H1 (cell line): ENCODE data around the gene ANKFN1. TPM values are rescaled to one million over a fixed set of nuclear protein-coding genes. Genes with fewer than 3 reads are reported as not detected.

Experiments used
- CTCF ChIA-PET: fragments of 300-600 bp; sonication (Branson Sonifier 250); formaldehyde crosslinking; loops from one replicate; lab custom pipeline; 2021; ENCODE audit not compliant: partially characterized antibody; lab: Charles Lee
- POLR2A ChIA-PET: fragments of 300-600 bp; sonication (Branson Sonifier 250); formaldehyde crosslinking; loops from one replicate; lab custom pipeline; 2021; ENCODE audit warnings: inconsistent platforms; ENCODE audit not compliant: partially characterized antibody; lab: Charles Lee
- DNase-seq, 2 experiments: peaks; one replicate each; pipeline versions ENCODE4 v3.0.0 to v3.0.0-alpha.2; 2010 to 2022; ENCODE audit warnings: low spot score in 2 of 2, low read depth in 1 of 2, mixed read lengths in 1 of 2
- FAIRE-seq: peaks from 2 replicates; lab custom pipeline; 2011; peaks lifted over from hg19 to GRCh38; lab: Jason Lieb, UNC
- H2AFZ ChIP-seq: 2 replicates; pipeline ENCODE4 v1.8.1; 2012; ENCODE audit warnings: low read length, inconsistent platforms
- H2AK5ac ChIP-seq: 2 replicates; pipeline ENCODE4 v1.6.1; 2013; ENCODE audit warnings: low read depth, low read length
- H2BK120ac ChIP-seq: replicated peaks from 2 replicates; pipeline ENCODE3; 2013; ENCODE audit warnings: low read depth, low read length, inconsistent platforms
- H2BK12ac ChIP-seq: 2 replicates; pipeline ENCODE4 v1.6.1; 2013; ENCODE audit warnings: low read depth, low read length
- H2BK15ac ChIP-seq: 2 replicates; pipeline ENCODE4 v1.6.1; 2013; ENCODE audit warnings: low read length
- H2BK20ac ChIP-seq: 2 replicates; pipeline ENCODE4 v1.6.1; 2013; ENCODE audit warnings: low read length
- H2BK5ac ChIP-seq: 2 replicates; pipeline ENCODE4 v1.6.1; 2013; ENCODE audit warnings: low read depth, low read length
- H3K14ac ChIP-seq: 2 replicates; pipeline ENCODE4 v1.6.1; 2013; ENCODE audit warnings: inconsistent platforms; ENCODE audit not compliant: insufficient read length
- H3K18ac ChIP-seq: 2 replicates; pipeline ENCODE4 v1.6.1; 2013; ENCODE audit warnings: low read length; ENCODE audit errors: extremely low read depth
- H3K23ac ChIP-seq: 2 replicates; pipeline ENCODE4 v1.6.1; 2013; ENCODE audit warnings: inconsistent platforms; ENCODE audit not compliant: insufficient read length
- H3K23me2 ChIP-seq: 2 replicates; pipeline ENCODE4 v1.6.1; 2013; ENCODE audit warnings: low read depth, low read length
- H3K27ac ChIP-seq: 2 replicates; pipeline ENCODE4 v1.6.1; 2011; ENCODE audit warnings: low read depth, low read length, inconsistent platforms
- H3K27me3 ChIP-seq, 4 experiments: replicated peaks in 1 of 4; 1 replicate in 1 of 4; 2 replicates in 3 of 4; pipeline versions ENCODE4 v1.6.1 to v1.8.1; 2011 to 2013; ENCODE audit warnings: low read length in 3 of 4, mild to moderate bottlenecking in 3 of 4, inconsistent platforms in 2 of 4, mixed read lengths in 2 of 4, moderate library complexity in 1 of 4; ENCODE audit not compliant: control insufficient read depth in 3 of 4, insufficient read depth in 3 of 4; ENCODE audit errors: extremely low read depth in 1 of 4
- H3K36me3 ChIP-seq, 4 experiments: 2 replicates each; pipeline versions ENCODE4 v1.6.1 to v1.8.1; 2011 to 2013; ENCODE audit warnings: mild to moderate bottlenecking in 4 of 4, low read length in 3 of 4, moderate library complexity in 2 of 4, control low read depth in 1 of 4, inconsistent platforms in 1 of 4; ENCODE audit not compliant: insufficient read depth in 4 of 4, control insufficient read depth in 2 of 4
- H3K4ac ChIP-seq: replicated peaks from 2 replicates; pipeline ENCODE3; 2013; ENCODE audit warnings: low read length, low read depth, mixed read lengths, inconsistent platforms; ENCODE audit not compliant: insufficient read length
- H3K4me1 ChIP-seq, 4 experiments: replicated peaks in 1 of 4; 1 replicate in 1 of 4; 2 replicates in 3 of 4; pipeline versions ENCODE4 v1.6.1 to v1.8.1; 2011 to 2013; ENCODE audit warnings: low read length in 3 of 4, inconsistent platforms in 2 of 4, mixed read lengths in 1 of 4; ENCODE audit not compliant: insufficient read depth in 4 of 4, control insufficient read depth in 3 of 4
- H3K4me2 ChIP-seq, 2 experiments: 2 replicates each; pipeline versions ENCODE4 v1.6.1 to v1.8.1; 2011 to 2013; ENCODE audit warnings: low read depth in 2 of 2, low read length in 2 of 2, control low read depth in 1 of 2, inconsistent platforms in 1 of 2, mild to moderate bottlenecking in 1 of 2; ENCODE audit not compliant: insufficient read depth in 1 of 2
- H3K4me3 ChIP-seq, 4 experiments: fragments of 200-600, 300-600 bp in 1 of 4; sonication (generic), shearing (Covaris generic), sonication (Bioruptor Twin) in 1 of 4; 2 replicates each; pipeline versions ENCODE4 v1.5.1 to v1.8.1; 2011 to 2016; ENCODE audit warnings: low read length in 4 of 4, low read depth in 3 of 4, control low read depth in 2 of 4, inconsistent platforms in 2 of 4, mild to moderate bottlenecking in 2 of 4, mixed read lengths in 1 of 4, moderate library complexity in 1 of 4; ENCODE audit not compliant: insufficient read depth in 2 of 4; ENCODE audit errors: extremely low read depth in 1 of 4
- H3K56ac ChIP-seq: replicated peaks from 2 replicates; pipeline ENCODE3; 2013; ENCODE audit warnings: low read depth, mild to moderate bottlenecking, mixed read lengths, low read length, inconsistent platforms; ENCODE audit not compliant: insufficient read length
- H3K79me1 ChIP-seq: 2 replicates; pipeline ENCODE4 v1.6.1; 2013; ENCODE audit warnings: low read depth, low read length, control low read depth
- H3K79me2 ChIP-seq, 2 experiments: 2 replicates each; pipeline versions ENCODE4 v1.6.1 to v1.8.1; 2012 to 2013; ENCODE audit warnings: low read length in 2 of 2, mild to moderate bottlenecking in 2 of 2, inconsistent platforms in 1 of 2; ENCODE audit not compliant: insufficient read depth in 2 of 2, control insufficient read depth in 1 of 2
- H3K9ac ChIP-seq, 4 experiments: replicated peaks in 1 of 4; 1 replicate in 1 of 4; 2 replicates in 3 of 4; pipeline versions ENCODE4 v1.6.1 to v1.8.1; 2011 to 2013; ENCODE audit warnings: low read depth in 3 of 4, low read length in 3 of 4, control low read depth in 2 of 4, mild to moderate bottlenecking in 2 of 4, moderate library complexity in 2 of 4, inconsistent platforms in 1 of 4; ENCODE audit errors: extremely low read depth in 1 of 4
- H3K9me3 ChIP-seq, 2 experiments: 2 replicates each; pipeline versions ENCODE4 v1.6.1 to v1.8.1; 2012 to 2013; ENCODE audit warnings: mild to moderate bottlenecking in 2 of 2, moderate library complexity in 2 of 2, control low read depth in 1 of 2, inconsistent platforms in 1 of 2, low read depth in 1 of 2, low read length in 1 of 2, mixed read lengths in 1 of 2; ENCODE audit not compliant: insufficient read depth in 2 of 2
- H4K20me1 ChIP-seq, 2 experiments: replicated peaks in 1 of 2; 2 replicates each; pipeline versions ENCODE3 to v1.8.1; 2011 to 2013; ENCODE audit warnings: inconsistent platforms in 2 of 2, low read length in 2 of 2, mild to moderate bottlenecking in 1 of 2; ENCODE audit not compliant: insufficient read depth in 2 of 2, control insufficient read depth in 1 of 2
- H4K5ac ChIP-seq: 2 replicates; pipeline ENCODE4 v1.6.1; 2013; ENCODE audit warnings: low read length, low read depth, mixed read lengths, inconsistent platforms; ENCODE audit not compliant: insufficient read length
- H4K8ac ChIP-seq: 2 replicates; pipeline ENCODE4 v1.8.0; 2013; ENCODE audit warnings: mild to moderate bottlenecking, moderate library complexity, low read length, inconsistent platforms; ENCODE audit not compliant: insufficient read depth; ENCODE audit errors: extremely low read depth
- H4K91ac ChIP-seq: replicated peaks from 2 replicates; pipeline ENCODE3; 2013; ENCODE audit warnings: low read length, mixed read lengths, inconsistent platforms; ENCODE audit not compliant: insufficient read length
- CEBPB ChIP-seq: IDR thresholded peaks from 2 replicates; pipeline ENCODE4 v1.6.1; 2012; ENCODE audit warnings: low read depth, low read length
- KDM4A ChIP-seq: IDR thresholded peaks from one replicate; pipeline ENCODE4 v1.7.1; 2012; ENCODE audit warnings: low read depth, mild to moderate bottlenecking, moderate library complexity, low read length, inconsistent platforms; ENCODE audit not compliant: severe bottlenecking
- KDM5A ChIP-seq: fragments of 200-600 bp; IDR thresholded peaks from 2 replicates; pipeline ENCODE4 v1.7.1; 2012; ENCODE audit warnings: mild to moderate bottlenecking, low read length, inconsistent platforms, mixed read lengths
- TAF1 ChIP-seq: IDR thresholded peaks from 2 replicates; pipeline ENCODE4 v1.6.1; 2011; ENCODE audit warnings: mild to moderate bottlenecking, low read depth, low read length
- TAF7 ChIP-seq: optimal IDR thresholded peaks from 2 replicates; pipeline ENCODE3; 2011; ENCODE audit warnings: low read depth, mild to moderate bottlenecking, inconsistent platforms, low read length, moderate library complexity, borderline replicate concordance
- WGBS, 2 experiments: shearing (Covaris generic) in 1 of 2; methylation state at CpG; one replicate each; pipeline versions ENCODE4 v1.1.6 to v1.1.7; 2013 to 2015; ENCODE audit warnings: low lambda C conversion rate in 2 of 2, mixed read lengths in 2 of 2, inconsistent platforms in 1 of 2, low coverage in 1 of 2, missing lambda C conversion rate in 1 of 2; ENCODE audit not compliant: insufficient replicate concordance in 2 of 2, insufficient coverage in 1 of 2, insufficient read length in 1 of 2; ENCODE audit errors: extremely low coverage in 1 of 2, missing lambda C conversion rate in 1 of 2; 5-methylcytosine and 5-hydroxymethylcytosine counted together
- polyA plus RNA-seq, 7 experiments: library from polyadenylated mRNA; depleted of rRNA in 3 of 7; stranded (reverse) in 5 of 7; unstranded in 2 of 7; fragments of >200 nt in 5 of 7; fragments of 200-250 nt in 2 of 7; gene quantifications; 1 replicate in 5 of 7; 2 replicates in 1 of 7; 4 replicates in 1 of 7; pipeline versions ENCODE4 v1.2.1 to v1.2.3, GENCODE V29; 2011 to 2013; ENCODE audit warnings: missing spikeins in 2 of 7, mixed read lengths in 2 of 7
- total RNA-seq: library from RNA; stranded (reverse); fragmentation: NEBNext Ultra II Directional; extraction: Animal tissue kit (Norgen Biotek cat#: 25700); gene quantifications from 2 replicates; pipeline ENCODE4 v1.2.1, GENCODE V29; 2021

Gene ANKFN1
- total and polyA plus RNA-seq, 2 of the 8 experiments (the other 6 are each of a cell fraction or from before 2014, with no cell fraction given), result not detected

DNA sequence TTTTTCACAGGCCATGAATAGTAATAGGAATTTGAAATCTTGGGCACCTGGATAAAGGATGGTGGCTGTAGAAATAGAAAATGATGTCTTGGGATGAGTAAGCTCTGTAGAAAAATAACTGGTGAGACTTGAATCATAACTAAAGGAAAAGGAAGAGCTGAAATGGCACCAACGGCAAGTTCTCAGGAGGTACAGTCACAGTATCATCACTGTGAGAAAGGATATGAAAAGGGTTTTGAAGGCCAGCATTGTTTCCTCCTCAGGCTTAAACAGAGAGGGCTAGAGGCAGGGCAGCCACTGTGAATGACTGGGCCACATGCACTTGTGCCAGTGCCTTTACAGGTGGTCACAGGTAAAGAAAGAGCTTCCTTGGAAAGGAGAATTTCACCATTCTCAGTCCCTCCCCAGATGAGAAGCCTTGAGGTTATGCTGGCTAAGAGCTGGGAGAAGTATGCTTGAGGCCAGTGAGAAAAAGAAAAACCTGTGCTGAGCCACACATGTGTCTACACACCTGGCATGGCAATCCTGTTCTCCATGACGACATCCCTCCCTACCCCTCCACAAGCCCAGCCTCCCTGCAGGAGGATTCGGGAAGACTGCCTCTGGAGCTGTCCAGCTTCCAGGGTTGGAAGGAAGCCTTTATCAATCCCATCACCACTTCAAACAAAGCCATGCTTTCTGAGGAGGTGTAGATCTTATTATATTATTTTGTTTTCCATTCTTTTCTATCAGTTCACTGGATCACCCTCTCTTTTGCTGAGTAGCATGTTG lies 3.8 kb upstream of the ANKFN1 start:
- Histone ChIP-seq H3K27me3 (no peaks in the 10 kb centered on the region), H3K18ac (no peak overlapping the region), H3K27ac (no peak overlapping the region), H2AK5ac (no peak overlapping the region), H3K56ac (no peak overlapping the region), H3K23me2 (no peaks in the 10 kb centered on the region), H4K20me1 (no peaks in the 10 kb centered on the region), H2BK12ac (no peak overlapping the region), H2BK5ac (no peak overlapping the region), H3K23ac (no peak overlapping the region), H3K4me3 (no peak overlapping the region), H4K5ac (no peak overlapping the region), H3K4me2 (no peak overlapping the region), H4K8ac (no peak overlapping the region), H3K36me3 (no peaks in the 10 kb centered on the region), H2AFZ (no peak overlapping the region), H3K9ac (no peak overlapping the region), H2BK20ac (no peak overlapping the region), H2BK120ac (no peak overlapping the region), H3K79me1 (no peaks in the 10 kb centered on the region), H3K9me3 (no peaks in the 10 kb centered on the region), H3K4me1 (no peaks in the 10 kb centered on the region), H3K79me2 (no peaks in the 10 kb centered on the region), H3K14ac (no peak overlapping the region), H4K91ac (no peak overlapping the region), H3K4ac (no peak overlapping the region), H2BK15ac (no peak overlapping the region)
- POLR2A ChIA-PET, result no interaction called here
- WGBS, 2 experiments, result 80% methylated on average over 3 of the region's 3 CpGs; no CpG with 5 or more reads in 1 of the 2 experiments
- TF ChIP-seq TAF7, result no peak
- TF ChIP-seq CEBPB, result no peak
- TF ChIP-seq KDM4A, result no peak
- TF ChIP-seq KDM5A, result no peak
- TF ChIP-seq TAF1, result no peak
- DNase-seq (no peak), FAIRE-seq (no peak)
- CTCF ChIA-PET, result interaction anchor here (0.7 to 1.5 kb wide), 5 partner anchors 8 to 350 kb away, joined by 3 to 6 read pairs (median 4); no protein-coding TSS in a partner anchor
